DND-41 (cell line): Measurements from ENCODE around the gene XBP1.

Experiments
- EZH2 ChIP-seq: IDR thresholded peaks from 3 replicates; pipeline ENCODE4 v1.6.1; 2012; ENCODE audit warnings: borderline replicate concordance, low read depth, mild to moderate bottlenecking, moderate library complexity, low read length, inconsistent platforms; ENCODE audit not compliant: severe bottlenecking
- TF ChIP-seq, protein P1 (sequence below): IDR thresholded peaks from 2 replicates; pipeline ENCODE4 v1.5.1; 2012; ENCODE audit warnings: borderline replicate concordance, low read length, moderate library complexity, mild to moderate bottlenecking; ENCODE audit not compliant: poor library complexity, severe bottlenecking; ENCODE audit errors: extremely low read depth

DNA sequence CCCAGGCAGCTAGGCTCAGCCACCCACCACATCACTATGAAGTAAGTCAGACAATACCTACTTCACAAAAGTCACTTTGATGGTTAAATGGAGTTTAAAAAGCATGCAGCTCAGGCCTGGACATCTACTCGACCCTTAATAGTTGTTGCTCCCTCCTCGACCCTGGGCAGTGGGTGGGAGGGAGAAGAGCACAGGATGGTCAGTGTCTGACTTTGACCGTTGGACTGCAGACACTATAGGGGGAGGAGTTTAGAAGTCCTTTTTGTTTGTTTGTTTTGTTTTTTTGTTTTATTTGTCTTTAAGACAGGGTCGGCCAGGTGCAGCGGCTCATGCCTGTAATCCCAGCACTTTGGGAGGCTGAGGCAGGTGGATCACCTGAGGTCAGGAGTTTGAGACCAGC, 38.6 kb upstream of the XBP1 start:
- TF ChIP-seq, protein P1, sequence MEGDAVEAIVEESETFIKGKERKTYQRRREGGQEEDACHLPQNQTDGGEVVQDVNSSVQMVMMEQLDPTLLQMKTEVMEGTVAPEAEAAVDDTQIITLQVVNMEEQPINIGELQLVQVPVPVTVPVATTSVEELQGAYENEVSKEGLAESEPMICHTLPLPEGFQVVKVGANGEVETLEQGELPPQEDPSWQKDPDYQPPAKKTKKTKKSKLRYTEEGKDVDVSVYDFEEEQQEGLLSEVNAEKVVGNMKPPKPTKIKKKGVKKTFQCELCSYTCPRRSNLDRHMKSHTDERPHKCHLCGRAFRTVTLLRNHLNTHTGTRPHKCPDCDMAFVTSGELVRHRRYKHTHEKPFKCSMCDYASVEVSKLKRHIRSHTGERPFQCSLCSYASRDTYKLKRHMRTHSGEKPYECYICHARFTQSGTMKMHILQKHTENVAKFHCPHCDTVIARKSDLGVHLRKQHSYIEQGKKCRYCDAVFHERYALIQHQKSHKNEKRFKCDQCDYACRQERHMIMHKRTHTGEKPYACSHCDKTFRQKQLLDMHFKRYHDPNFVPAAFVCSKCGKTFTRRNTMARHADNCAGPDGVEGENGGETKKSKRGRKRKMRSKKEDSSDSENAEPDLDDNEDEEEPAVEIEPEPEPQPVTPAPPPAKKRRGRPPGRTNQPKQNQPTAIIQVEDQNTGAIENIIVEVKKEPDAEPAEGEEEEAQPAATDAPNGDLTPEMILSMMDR, result no peak
- TF ChIP-seq EZH2, result no peak
